ENCODE measurements around the gene LPIN3.

Gene LPIN3

DNA sequence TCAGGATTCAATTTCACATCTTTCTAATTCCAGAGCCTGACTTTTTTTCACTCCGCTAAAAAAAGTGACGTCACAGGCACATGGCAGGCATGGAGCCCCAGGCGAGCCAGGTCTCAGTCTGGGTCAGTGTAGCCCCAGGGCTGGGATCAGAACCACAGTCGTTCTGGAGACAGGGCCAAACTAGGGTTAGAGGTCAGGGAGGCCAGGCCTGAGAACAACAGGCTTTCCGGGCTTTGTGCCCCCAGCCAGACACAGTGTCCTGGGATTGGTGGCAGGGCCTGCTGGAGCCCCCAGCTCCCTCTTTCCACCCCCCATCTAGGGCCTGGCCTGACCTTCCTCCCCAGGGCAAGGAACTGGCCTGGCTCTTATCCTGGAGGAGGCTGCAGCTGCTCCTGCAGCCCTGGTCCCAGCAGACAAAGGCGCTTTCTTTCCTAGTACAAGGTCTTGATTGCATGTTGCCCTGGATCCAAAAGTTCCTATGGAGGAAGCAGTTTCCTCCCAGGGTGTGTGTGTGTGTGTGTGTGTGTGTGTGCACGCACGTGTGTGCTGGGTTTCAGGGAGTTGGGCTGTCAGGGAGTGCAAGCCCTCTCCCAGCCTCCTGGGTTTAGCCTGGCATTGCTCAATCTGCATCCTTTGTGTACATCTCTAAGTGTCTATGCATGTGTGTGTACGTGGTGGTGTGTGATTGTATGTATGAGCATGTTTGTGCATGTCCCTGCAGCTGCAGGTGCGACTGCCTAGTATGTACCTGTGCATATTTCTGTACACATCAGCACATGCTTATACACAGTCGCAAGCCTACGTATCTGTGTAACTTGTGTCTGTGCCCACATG, 52.5 kb downstream of the LPIN3 start:
- no peak for DNase-seq (ENCODE audit: low read depth)

DNA sequence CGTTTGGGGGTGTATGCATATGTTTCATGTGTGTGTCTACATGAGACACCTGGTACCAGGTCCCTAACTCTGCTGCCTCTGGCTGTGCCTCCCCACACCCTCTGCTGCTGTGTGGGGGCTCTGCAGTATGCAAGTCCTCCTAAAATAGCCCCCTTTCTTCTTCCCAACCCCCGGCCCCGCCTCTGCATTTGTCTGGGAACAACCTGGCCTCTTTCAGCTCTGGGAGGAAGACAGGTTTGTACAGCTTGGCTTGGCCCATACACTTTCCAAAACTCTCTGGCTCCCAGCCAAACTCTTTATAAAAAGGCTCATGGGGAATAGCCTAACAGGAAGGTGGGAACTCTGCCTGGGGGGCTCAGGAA, 53.1 kb downstream of the LPIN3 start:
- no peak for DNase-seq (ENCODE audit: low read depth)

DNA sequence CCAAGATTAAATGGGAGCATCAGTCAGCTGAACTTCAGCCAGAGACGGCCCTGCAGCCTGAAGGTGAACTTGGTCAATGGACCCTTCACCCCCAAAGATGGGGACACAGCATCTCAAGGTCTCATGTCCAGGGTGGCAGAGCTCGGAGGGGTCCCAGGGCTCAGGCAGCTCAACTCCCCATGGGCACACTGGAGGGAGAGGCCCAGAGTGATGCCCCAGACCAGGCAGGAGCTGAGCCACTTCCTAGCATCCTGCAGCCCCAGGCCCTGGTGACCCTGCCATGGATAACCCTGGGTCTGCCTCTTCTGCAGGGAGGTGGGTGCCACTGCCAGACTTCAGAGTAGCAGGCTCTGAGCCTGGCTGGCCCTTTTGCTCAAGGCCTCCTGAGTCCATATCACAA, 53.5 kb downstream of the LPIN3 start:
- no peak for DNase-seq (ENCODE audit: low read depth)

DNA sequence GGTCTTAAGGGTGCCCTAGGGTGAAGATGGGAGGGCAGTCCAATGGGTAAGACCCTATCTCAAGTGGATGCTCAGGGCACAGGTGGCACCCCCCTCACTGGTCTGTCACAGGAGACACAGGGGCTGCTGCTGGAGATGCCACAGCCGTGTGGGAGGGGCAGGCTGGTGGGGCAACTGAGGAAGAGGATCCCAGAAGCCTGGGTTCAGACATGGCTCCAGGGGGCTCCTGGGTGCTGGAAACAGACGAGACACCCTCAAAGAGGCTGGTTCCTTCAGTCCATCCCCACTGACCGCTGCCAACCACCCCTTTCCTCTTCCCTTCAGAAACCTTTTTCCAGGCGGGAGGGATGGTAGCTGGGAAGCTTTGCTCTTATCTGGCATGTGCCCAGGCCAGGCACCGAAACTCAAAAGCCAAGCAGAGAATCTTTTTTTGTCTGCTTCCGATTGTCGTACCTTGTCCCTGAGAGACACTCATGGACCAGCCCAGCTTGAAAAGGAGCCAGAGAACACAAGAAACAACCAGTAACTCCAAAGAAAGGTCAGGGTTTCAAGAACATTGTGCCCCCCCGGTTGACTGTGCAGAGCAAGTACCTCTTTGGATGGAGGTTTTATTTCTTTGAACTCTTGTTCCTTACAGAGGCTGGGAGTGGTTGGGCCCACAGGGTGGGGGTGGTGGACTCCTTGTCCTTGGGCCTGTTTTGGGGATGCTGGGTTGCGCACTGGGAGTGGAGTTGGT, 54.5 kb downstream of the LPIN3 start:
- DNase-seq (ENCODE audit: low read depth) = no peak

DNA sequence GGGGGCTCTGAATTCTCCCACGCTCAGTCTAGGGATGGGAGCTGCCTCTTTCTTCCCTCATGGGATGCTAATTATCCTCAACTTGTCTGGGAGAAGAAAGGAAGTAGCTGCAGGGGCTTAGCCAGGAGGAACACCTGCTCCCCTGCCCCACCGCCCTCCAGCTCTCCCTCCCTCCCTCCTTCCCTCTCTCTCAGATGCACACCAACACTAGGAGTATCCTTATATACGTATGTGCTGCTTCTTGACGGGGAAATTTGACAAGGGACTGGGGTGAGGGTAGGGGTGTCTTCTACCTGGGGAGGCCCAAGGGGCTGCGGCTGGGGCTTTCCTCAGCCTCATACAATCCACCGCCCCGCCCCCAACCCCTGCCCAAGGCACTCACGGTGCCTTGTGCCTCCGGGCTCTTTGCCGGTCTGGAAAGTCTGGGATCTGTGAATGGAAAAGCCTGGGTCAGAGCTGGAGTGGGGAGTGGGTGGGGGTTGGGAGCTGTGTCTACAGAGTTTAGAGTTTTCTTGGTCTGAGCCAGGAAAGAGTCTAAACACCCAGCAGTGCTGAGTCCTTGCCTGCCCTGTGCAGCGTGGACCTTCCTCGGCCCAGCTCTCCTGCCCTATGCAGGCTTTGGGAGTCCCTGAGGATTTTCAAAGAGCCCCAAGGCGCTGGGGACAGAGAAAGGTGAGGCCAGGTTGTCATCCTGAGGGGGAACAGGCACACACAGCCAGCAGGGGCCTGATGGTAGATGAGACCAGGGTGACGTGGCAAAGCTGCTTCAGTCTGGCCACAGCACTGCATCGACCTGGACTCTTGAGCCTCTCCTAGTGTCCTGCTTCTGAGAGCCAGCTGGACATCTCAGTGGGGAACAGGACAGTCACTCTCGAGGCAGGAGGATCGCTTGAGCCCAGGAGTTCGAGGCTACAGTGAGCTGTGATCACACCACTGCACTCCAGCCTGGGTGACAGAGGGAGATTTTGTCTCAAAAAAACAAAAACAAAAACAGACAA, 55.3 kb downstream of the LPIN3 start:
- no peak for DNase-seq (ENCODE audit: low read depth)

DNA sequence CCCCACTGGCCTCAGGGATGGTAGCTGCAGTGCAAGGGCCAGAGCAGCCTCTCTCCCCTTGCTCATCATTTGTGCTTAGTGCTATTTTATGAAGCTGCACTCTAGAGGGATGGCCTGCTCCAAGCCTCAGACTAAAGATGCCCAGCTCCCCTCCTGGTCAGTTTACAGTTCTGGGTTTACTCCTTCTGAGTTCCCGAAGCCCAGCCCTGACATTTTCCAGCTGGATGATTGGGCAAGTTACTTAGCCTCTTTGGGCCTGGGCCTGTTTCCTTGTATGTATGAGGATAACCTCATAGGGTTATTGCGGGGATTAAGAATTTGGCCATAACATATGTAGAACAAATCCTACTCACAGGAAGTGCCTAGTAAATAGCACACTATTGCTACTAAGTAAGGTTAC, 57.8 kb downstream of the LPIN3 start:
- no peak for DNase-seq (ENCODE audit: low read depth)

DNA sequence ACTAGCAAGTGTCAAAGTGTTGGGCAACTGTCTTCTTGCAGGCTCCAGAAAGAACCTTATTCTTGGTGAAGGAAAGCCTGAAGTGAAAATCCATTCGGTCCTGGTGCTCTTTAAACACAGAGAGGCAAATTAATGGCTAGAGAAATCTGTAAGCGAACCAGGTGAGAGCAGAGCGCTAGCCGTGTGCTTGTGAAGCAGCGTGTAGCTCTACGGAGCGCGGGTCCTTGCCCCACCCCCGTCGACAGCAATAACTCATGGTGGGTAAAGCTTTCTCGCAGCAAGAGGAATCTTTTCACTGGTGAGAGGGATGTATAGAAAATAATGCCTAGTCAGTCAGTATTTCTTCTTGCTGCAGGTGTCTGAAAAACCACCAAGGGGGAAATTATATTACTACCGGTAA, 63.0 kb downstream of the LPIN3 start:
- no peak for DNase-seq (ENCODE audit: low read depth)

DNA sequence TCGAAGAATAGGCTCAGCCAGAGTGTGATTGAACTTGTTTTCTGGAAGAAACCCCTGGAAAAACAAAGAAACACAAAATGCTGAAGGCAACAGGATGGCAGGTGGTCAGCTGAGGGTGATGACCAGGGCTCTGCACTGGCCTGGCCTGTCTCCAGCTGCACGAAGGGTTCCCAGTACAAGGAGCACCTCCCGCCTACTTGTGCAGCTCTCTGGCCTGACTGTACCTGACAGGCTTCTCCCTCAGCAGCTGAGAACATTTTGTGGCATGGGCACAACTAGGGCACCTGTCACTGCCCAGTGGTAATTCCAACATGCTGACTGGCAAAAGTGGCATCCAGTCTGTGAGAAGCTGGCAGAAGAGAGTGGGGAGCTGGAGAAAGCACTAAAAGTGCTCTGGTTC, 64.8 kb downstream of the LPIN3 start:
- no peak for DNase-seq (ENCODE audit: low read depth)

DNA sequence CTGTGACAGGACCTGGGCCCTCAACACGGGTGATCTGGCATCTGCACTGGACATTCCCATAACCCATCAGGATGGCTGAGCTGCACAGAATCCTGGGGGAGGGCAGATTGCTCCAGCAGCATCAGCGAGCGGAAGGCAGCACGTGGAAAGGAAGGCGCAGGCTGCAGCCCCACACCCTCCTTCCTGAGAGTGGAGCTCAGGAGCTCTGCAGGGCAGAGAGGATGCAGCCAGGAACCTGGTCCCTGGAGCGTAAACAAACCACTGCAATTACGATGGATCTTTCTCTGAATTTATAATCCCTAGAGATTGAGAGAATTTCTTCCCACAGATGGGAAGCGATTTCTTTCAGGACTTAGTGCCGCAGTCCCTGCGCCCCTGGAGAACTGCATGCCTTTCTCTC, 65.7 kb downstream of the LPIN3 start:
- no peak for DNase-seq (ENCODE audit: low read depth)

DNA sequence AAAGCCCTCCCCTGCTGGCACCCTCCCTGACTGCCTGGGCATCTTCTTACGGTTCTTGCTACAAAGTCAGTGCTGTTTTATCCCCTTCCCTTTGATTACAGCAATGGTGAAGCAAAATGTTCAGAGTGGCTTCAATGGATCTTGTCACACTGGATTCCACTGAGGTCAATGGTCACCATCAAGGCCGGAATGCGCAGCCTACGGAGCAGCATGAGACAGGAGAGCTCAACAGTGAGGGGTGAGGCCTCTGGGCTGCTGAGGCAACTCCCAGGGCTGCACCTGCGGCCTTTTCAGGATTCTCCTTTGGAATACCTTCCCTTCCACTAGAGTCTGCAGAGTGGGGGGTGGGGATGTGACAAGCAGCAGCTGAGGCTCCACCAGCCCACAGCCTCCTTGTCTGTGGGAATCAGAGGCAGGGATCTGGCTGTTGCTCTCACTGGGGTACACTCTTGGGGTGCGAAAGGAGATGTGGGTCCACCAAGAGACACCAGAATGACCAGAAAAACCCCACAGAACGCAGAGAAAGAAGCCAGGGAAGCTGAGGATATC, 66.3 kb downstream of the LPIN3 start:
- DNase-seq (ENCODE audit: low read depth) = no peak

DNA sequence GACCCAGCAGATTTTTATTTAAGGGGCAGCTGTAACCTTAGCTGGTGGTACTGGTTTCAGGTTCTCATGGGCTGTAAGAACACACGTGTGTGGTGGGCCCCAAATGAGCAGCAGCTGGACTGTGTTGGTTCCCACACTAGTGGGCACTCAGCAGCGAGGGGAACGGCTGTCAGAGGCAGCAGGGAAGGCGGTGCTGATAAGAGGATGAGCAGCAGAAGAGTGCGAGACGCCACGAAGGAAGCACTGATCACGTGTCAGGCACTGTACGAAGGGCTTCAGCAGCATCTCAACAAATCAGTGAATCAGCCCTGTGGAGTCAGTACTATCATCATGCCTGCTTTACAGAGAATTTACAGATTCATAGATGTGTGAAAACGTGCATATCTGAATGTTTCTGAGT, 67.0 kb downstream of the LPIN3 start:
- DNase-seq (ENCODE audit: low read depth) = no peak

DNA sequence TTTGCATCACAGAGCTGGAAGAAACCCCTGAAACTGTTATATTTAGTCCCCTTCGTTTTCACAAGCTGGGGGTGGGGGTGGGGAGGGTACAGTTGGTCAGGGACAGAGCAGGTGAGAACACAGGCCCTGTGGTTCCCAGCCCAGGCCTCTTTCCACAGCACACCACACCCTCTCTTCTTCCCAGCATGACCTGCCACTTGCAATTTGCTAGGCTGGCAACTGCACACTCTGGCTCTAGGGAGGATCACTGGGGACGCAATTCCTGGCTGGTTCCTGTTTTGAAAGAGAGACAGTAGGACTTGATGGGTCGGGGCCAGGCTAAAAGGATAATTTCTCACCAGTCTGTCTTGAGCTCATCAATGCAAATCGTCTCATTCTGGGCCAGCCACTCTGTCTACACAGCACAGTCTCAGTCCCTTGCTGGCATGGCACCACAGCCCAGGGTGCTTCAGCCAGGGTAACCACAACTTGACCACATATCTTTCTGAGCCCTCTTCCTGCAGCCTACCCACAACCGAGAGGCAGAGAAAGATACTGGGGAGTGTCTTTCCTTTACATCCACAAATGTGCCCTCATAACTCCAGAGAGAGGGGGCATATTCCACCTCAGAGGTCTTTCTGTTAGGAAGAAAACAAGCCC, 67.7 kb downstream of the LPIN3 start:
- DNase-seq (ENCODE audit: low read depth) = no peak

DNA sequence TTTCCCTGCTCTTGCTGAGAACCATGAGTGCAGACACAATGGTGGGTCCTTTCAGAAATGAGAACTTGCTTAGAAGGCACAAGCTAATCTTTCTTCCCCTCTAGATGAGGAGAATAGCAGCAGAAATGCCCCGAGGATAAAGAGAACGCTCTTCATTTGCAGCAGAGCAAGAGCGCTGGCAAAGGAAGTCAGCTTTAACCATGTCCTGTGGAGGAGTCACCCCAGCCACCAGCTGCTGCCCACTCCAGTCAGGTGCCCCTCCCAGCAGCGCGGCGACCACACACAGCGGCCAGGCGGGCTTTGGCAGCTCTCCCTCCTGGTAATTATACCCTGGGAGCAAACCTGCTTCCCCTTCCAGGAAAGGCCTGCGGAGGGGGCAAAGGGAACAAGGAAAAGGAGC, 68.4 kb downstream of the LPIN3 start:
- no peak for DNase-seq (ENCODE audit: low read depth)
